Activated B cell treated with CpG ODN at 0.5 μM for 24 hours (primary cell): ENCODE results near the gene COIL. TPM values are rescaled to one million over a fixed set of nuclear protein-coding genes. Genes with fewer than 3 reads are reported as not detected.
"Not testable (repeated sequence)": the region's sequence is repeated elsewhere in the genome, so short reads cannot be mapped to it uniquely, and the experiment has no call there.

Experiments used
- ATAC-seq: fragments of 200-7000 bp; cut with Tn5 transposase; one replicate; pipeline ENCODE4 v1.10.0; 2021; ENCODE audit warnings: low read depth, mild to moderate bottlenecking, moderate library complexity
- CTCF ChIA-PET: fragments of 350-600 bp; sonication (Branson Sonifier 250); formaldehyde crosslinking; loops from one replicate; lab custom pipeline; 2021; ENCODE audit warnings: antibody characterized with exemption; lab: Charles Lee
- POLR2A ChIA-PET: fragments of 350-600 bp; sonication (Branson Sonifier 250); formaldehyde crosslinking; loops from one replicate; lab custom pipeline; 2021; ENCODE audit warnings: antibody characterized with exemption; lab: Charles Lee
- DNase-seq: peaks from one replicate; pipeline ENCODE4 v3.0.0; 2022
- H3K27ac Mint-ChIP-seq: one replicate; pipeline ENCODE4 v1.8.0; 2020; ENCODE audit warnings: mixed read lengths
- H3K27me3 Mint-ChIP-seq: one replicate; pipeline ENCODE4 v1.8.0; 2021; ENCODE audit warnings: mixed read lengths
- H3K36me3 Mint-ChIP-seq: one replicate; pipeline ENCODE4 v1.8.0; 2021; ENCODE audit warnings: low read depth, mixed read lengths
- H3K4me1 Mint-ChIP-seq: one replicate; pipeline ENCODE4 v1.8.0; 2021; ENCODE audit warnings: mixed read lengths
- H3K4me3 Mint-ChIP-seq: one replicate; pipeline ENCODE4 v1.8.0; 2020; ENCODE audit warnings: mild to moderate bottlenecking, mixed read lengths
- H3K9me3 Mint-ChIP-seq: one replicate; pipeline ENCODE4 v1.8.0; 2020; ENCODE audit warnings: mixed read lengths
- CTCF ChIP-seq: fragments of 200-600 bp; IDR thresholded peaks from one replicate; pipeline ENCODE4 v1.8.0; 2022; ENCODE audit warnings: antibody characterized with exemption, mild to moderate bottlenecking
- intact Hi-C: fragments of 100-400 bp; cut with micrococcal nuclease; formaldehyde crosslinking; loops from one replicate; pipeline ENCODE4 v1.15.1; 2024
- total RNA-seq: library from RNA; stranded (reverse); gene quantifications from 2 replicates; pipeline ENCODE4 v1.2.3, GENCODE V29; 2022

Gene COIL
- total RNA-seq, 1 donor from 2014 or later, result 21.9 TPM

- ATAC-seq (no peak), DNase-seq (no peak)
- ChIA-PET POLR2A (no interaction called here), CTCF (no interaction called here)
- Mint-ChIP-seq H3K27me3 (no peaks in the 10 kb centered on the region), H3K4me1 (peaks cover 12% of the 10 kb centered on the region), H3K4me3 (no peak overlapping the region), H3K36me3 (peaks cover 2% of the 10 kb centered on the region), H3K27ac (no peak overlapping the region), H3K9me3 (no peaks in the 10 kb centered on the region)
- TF ChIP-seq CTCF, result no peak
- intact Hi-C loops, result loop anchor here (10.0 kb wide), 1 partner anchor 1031 kb away; the partner anchor contains the start of gene SRSF1
Observed at GRCh38 chr17:56974055-56974454, 13.2 kb upstream of the COIL start.

DNA sequence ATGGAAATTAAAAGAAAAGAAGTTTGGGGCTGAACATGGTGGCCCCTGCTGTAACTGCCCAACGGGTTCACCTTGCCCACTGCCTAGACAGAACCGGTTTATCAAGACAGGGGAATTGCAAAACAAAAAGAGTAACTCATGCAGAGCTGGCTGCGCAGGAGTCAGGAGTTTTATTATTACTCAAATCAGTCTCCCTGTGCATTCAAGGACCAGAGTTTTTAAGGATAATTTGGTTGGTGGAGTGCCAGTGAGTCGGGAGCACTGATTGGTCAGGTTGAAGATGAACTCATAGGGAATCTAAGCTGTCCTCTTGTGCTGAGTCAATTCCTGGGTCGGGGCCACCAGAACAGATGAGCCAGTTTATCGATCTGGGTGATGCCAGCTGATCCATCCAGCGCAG lies 12.7 kb upstream of the COIL start:
- TF ChIP-seq CTCF, result no peak
- CTCF ChIA-PET, result no interaction called here
- H3K27ac Mint-ChIP-seq, result no peak overlapping the region
- H3K9me3 Mint-ChIP-seq, result no peaks in the 10 kb centered on the region
- ATAC-seq, result no peak
- H3K36me3 Mint-ChIP-seq, result peaks cover 2% of the 10 kb centered on the region
- H3K4me3 Mint-ChIP-seq, result no peak overlapping the region
- no peak for DNase-seq
- no peaks in the 10 kb centered on the region for H3K27me3 Mint-ChIP-seq
- POLR2A ChIA-PET, result no interaction called here
- intact Hi-C loops, result loop anchor here (10.0 kb wide), 1 partner anchor 1031 kb away; the partner anchor contains the start of gene SRSF1
- H3K4me1 Mint-ChIP-seq, result peaks cover 7% of the 10 kb centered on the region

DNA sequence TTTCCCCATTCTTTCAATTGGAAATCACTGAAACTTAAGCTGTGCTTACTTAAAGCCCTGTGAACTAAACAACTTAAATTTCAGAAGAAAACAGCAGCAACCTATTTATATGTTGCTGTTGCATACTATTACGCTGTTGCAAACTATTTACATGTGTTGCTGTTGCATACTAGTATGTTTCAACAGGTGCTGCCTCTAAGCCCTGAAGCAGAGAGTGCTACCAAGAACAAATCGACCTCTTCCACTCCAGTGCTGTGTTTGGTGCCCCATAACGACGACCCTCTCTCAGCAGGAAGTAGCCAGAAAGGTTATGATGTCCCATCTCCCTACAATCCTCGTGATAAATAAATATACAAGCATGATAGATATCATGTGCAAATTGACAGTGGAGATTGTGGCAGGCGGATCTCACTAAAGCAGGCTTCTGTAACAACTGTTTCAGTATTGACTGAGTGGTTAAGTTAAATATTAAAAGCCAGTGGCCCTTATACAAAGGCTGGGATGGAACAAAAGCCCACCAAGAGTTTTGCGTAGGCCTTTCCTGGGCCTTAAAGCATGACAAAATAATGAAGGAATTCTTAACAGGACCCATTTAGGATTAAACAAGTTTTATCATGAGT lies 11.4 kb upstream of the COIL start:
- Mint-ChIP-seq H3K9me3 (no peaks in the 10 kb centered on the region), H3K4me3 (no peak overlapping the region), H3K27me3 (no peaks in the 10 kb centered on the region), H3K4me1 (peaks cover 3% of the 10 kb centered on the region), H3K36me3 (no peaks in the 10 kb centered on the region), H3K27ac (no peak overlapping the region)
- no peak for DNase-seq
- ChIA-PET POLR2A (no interaction called here), CTCF (no interaction called here)
- no peak for ATAC-seq
- intact Hi-C loops, result loop anchor here (10.0 kb wide), 1 partner anchor 1033 kb away; the partner anchor contains the start of gene SRSF1
- TF ChIP-seq CTCF, result no peak

DNA sequence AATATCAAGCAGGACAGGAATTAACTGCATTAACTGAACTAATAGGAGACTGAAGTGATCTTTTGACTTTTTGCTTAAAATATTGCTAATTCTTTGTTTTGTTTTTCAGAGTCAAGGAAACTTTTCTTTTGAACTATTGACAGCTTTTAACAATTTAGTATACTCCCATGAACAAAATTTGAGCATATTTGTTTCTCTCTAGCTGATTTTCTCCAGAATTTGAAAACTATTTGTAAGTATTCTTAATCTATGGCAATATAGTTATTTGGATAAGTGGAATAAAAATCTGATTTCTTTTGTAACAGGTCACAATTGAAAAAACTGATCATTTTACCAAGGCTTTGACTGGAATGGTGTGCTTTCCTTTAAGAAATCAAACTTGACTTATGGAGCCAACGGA lies 10.1 kb upstream of the COIL start:
- ATAC-seq (no peak), DNase-seq (no peak)
- TF ChIP-seq CTCF, result no peak
- intact Hi-C loops, result loop anchor here (10.0 kb wide), 1 partner anchor 1034 kb away; the partner anchor contains the start of gene SRSF1
- no peaks in the 10 kb centered on the region for H3K4me1 Mint-ChIP-seq
- no peaks in the 10 kb centered on the region for H3K36me3 Mint-ChIP-seq
- H3K27ac Mint-ChIP-seq, result no peak overlapping the region
- no peak overlapping the region for H3K4me3 Mint-ChIP-seq
- H3K9me3 Mint-ChIP-seq, result no peaks in the 10 kb centered on the region
- ChIA-PET CTCF (no interaction called here), POLR2A (no interaction called here)
- no peaks in the 10 kb centered on the region for H3K27me3 Mint-ChIP-seq

DNA sequence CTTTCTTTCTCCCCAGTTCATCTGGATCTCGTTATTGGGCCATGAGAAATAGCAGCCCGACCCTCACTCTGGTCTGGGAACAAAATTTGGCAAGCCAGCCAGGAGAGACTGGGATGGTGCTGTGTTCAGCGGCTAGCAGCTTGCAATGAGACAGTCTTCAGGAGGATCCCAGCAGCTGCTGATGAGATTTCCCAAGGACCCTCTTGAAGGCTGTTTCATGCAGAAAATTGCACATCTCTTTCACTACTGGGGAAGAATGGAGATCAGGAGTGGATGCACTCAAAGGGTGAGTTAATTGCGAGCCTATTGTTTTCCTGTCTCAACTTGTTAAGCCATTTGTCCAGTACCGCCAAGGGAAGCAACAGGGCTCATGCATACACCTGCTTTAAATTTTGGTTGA lies 5.5 kb upstream of the COIL start:
- intact Hi-C loops, result no loop called here
- Mint-ChIP-seq H3K4me3 (no peak overlapping the region), H3K9me3 (no peaks in the 10 kb centered on the region), H3K4me1 (no peaks in the 10 kb centered on the region), H3K27ac (no peak overlapping the region), H3K36me3 (no peaks in the 10 kb centered on the region), H3K27me3 (no peaks in the 10 kb centered on the region)
- TF ChIP-seq CTCF, result no peak
- no peak for DNase-seq
- ATAC-seq, result no peak
- CTCF ChIA-PET, result no interaction called here
- POLR2A ChIA-PET, result no interaction called here

DNA sequence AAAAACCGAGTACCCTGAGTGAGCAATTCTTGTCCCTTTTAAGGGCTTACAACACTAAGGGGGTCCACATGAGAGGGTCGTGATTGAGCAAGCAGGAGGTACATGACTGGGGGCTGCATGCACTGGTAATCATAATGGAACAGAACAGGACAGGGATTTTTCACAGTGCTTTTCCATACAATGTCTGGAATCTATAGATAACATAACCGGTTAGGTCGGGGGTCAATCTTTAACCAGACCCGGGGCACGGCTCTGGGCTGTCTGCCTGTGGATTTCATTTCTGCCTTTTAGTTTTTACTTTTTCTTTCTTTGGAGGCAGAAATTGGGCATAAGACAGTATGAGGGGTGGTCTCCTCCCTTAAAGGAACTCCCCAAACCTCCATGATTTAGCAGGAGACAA lies 4.8 kb upstream of the COIL start:
- DNase-seq, H3K27me3 Mint-ChIP-seq, CTCF ChIA-PET, H3K36me3 Mint-ChIP-seq, H3K4me3 Mint-ChIP-seq, H3K9me3 Mint-ChIP-seq, POLR2A ChIA-PET, ATAC-seq, H3K27ac Mint-ChIP-seq, H3K4me1 Mint-ChIP-seq, intact Hi-C loops: not testable (repeated sequence)

GRCh38 chr17:56965241-56965640 lies 4.4 kb upstream of the COIL start:
- CTCF ChIA-PET, POLR2A ChIA-PET, H3K36me3 Mint-ChIP-seq, H3K4me3 Mint-ChIP-seq, H3K27ac Mint-ChIP-seq, intact Hi-C loops, H3K27me3 Mint-ChIP-seq, ATAC-seq, H3K9me3 Mint-ChIP-seq, DNase-seq, H3K4me1 Mint-ChIP-seq: not testable (repeated sequence)
